VCaP (cell line): Measurements from ENCODE around the gene PPIB.
"Not testable (repeated sequence)": the region's sequence is repeated elsewhere in the genome, so short reads cannot be mapped to it uniquely, and the experiment has no call there.

Experiments
- H3K27ac ChIP-seq: fragments of 450-650 bp; 2 replicates; pipeline ENCODE4 v1.5.1; 2017
- CTCF ChIP-seq: fragments of 450-650 bp; conservative IDR thresholded peaks from 2 replicates; pipeline ENCODE4 v1.5.1; 2017; ENCODE audit warnings: mild to moderate bottlenecking, moderate library complexity

PPIB gene

GRCh38 chr15:64122936-64123351 lies 39.9 kb downstream of the PPIB start:
- no peak for TF ChIP-seq CTCF
- H3K27ac ChIP-seq, result no peak overlapping the region

- H3K27ac ChIP-seq, result no peak overlapping the region
- no peak for TF ChIP-seq CTCF
These were observed 40.4 kb downstream of the PPIB start for GRCh38 chr15:64122444-64122843.

GRCh38 chr15:64121614-64122013 lies 41.2 kb downstream of the PPIB start:
- no peak overlapping the region for H3K27ac ChIP-seq
- no peak for TF ChIP-seq CTCF

DNA sequence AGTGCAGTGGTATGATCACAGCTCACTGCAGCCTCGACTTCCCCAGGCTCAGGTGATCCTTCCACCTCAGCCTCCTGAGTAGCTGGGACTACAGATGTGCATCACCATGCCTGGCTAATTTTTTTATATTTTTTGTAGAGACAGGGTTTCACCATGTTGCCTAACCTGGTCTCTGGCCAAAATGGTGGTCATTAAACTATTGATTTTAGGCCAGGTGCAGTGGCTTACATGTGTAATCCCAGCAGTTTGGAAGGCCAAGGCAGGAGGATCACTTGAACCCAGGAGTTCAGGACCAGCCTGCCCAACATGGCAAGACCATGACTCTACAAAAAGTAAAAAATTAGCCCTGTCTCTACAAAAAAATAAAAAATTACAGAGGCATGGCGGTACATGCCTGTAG lies 42.5 kb downstream of the PPIB start:
- not testable (repeated sequence) for H3K27ac ChIP-seq

GRCh38 chr15:64117759-64118487 lies 44.9 kb downstream of the PPIB start:
- no peak overlapping the region for H3K27ac ChIP-seq
- TF ChIP-seq CTCF, result no peak

GRCh38 chr15:64112904-64113303 lies 49.9 kb downstream of the PPIB start:
- H3K27ac ChIP-seq, result no peak overlapping the region
- no peak for TF ChIP-seq CTCF

GRCh38 chr15:64112073-64112772 lies 50.6 kb downstream of the PPIB start:
- TF ChIP-seq CTCF, result no peak
- no peak overlapping the region for H3K27ac ChIP-seq

- H3K27ac ChIP-seq, result no peak overlapping the region
- TF ChIP-seq CTCF, result no peak
These were observed 51.2 kb downstream of the PPIB start for GRCh38 chr15:64111679-64112050.
